ENCODE measurements around the gene SLC18A3. TPM values are rescaled to one million over a fixed set of nuclear protein-coding genes. Genes with fewer than 3 reads are reported as not detected.

Gene SLC18A3
- total and polyA plus RNA-seq, 5 experiments from 2014 or later, result not detected

DNA sequence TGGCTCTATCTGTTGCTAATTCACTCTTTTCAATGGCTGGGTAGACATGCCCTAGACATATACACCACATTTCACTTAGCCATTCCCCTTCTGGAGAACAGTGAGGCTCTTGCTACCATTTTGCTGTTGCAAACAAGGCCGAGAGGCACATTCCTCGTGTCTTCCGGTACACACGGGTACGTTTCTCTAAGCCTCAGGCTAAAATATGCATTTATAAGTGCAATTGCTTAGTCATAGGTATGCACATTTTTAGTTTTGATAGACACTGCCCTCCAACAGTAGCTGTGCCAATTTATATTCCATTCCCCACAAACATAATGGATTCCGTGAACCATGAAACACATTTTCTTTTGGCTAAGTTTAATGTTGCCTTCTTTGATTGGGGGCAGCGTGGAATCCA lies 16.9 kb downstream of the SLC18A3 start:
- no peak overlapping the region for H3K27ac Mint-ChIP-seq
- no peaks in the 10 kb centered on the region for H3K36me3 Mint-ChIP-seq
- no peak overlapping the region for H3K4me3 Mint-ChIP-seq
- POLR2A ChIA-PET, result no interaction called here
- H3K9me3 Mint-ChIP-seq, result peaks cover 0 to 3% (median 0%) of the 10 kb centered on the region in 9 donors
- peaks cover 0 to 17% (median 8%) of the 10 kb centered on the region in 5 donors for H3K27me3 Mint-ChIP-seq
- no peak for ATAC-seq
- peak in 1 of 10 donors; percentile 4 for DNase-seq
- peaks cover 0 to 2% (median 0%) of the 10 kb centered on the region in 4 donors for H3K4me1 Mint-ChIP-seq

DNA sequence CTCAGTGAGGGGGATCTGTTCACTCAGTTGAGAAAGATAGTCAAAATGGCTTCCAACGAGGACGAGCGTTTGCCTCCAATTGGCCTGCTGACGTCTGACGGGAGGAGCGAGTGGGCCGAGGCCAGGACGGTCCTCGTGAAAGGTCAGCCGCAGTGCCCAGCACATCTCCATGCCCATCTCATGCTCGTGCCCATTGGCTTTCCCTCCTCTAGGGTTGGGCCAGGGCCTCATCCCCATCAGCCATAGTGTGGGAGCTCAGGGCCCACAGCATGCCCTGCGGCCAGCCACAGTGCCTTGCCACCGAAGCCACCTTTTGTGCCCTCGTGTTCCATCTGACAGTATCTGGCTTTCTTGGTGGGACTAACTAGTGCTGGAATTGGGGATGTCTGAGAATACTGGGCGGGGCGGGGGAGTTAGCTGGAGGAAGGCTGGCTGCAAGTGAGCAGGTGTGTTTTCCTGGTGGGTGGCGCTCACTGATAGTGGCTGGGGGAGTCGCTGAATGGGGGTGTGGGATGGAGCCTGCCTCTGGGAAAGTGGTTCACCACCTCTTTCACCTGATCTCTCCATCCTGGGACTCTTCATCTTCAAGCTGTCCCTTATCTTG lies 17.6 kb downstream of the SLC18A3 start:
- H3K36me3 Mint-ChIP-seq, result no peaks in the 10 kb centered on the region
- H3K4me3 Mint-ChIP-seq, result no peak overlapping the region
- POLR2A ChIA-PET, result no interaction called here
- H3K9me3 Mint-ChIP-seq, result peaks cover 0 to 3% (median 0%) of the 10 kb centered on the region in 9 donors
- peaks cover 0 to 17% (median 8%) of the 10 kb centered on the region in 5 donors for H3K27me3 Mint-ChIP-seq
- DNase-seq (peak in 1 of 10 donors; percentile 59), ATAC-seq (no peak)
- peaks cover 0 to 2% (median 0%) of the 10 kb centered on the region in 4 donors for H3K4me1 Mint-ChIP-seq
- H3K27ac Mint-ChIP-seq, result no peak overlapping the region

DNA sequence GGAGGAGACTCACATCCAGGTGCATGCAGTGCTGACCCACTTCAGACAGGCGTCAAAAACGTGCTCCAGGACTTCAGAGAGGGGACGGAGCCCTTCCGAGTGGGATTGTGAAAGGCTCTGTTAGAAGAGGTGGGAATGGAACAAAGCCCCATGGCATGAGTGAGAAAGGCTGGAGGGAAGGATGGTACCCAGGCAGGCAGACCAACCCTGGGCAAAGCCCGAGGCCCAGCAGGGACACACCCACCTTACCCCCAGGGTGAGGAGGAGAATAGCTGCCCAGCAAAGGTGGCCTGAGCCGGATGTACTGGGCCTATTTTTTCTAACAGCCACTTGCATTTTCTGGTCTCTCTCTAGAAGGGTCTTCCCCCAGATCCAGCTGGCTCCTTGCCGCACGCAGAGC lies 18.5 kb downstream of the SLC18A3 start:
- no peak for ATAC-seq
- POLR2A ChIA-PET, result no interaction called here
- no peaks in the 10 kb centered on the region for H3K36me3 Mint-ChIP-seq
- H3K4me1 Mint-ChIP-seq, result peaks cover 0 to 2% (median 0%) of the 10 kb centered on the region in 4 donors
- no peak overlapping the region for H3K27ac Mint-ChIP-seq
- no peak for DNase-seq
- H3K27me3 Mint-ChIP-seq, result peaks cover 0 to 15% (median 5%) of the 10 kb centered on the region in 5 donors
- H3K9me3 Mint-ChIP-seq, result peaks cover 0 to 3% (median 0%) of the 10 kb centered on the region in 9 donors
- H3K4me3 Mint-ChIP-seq, result no peak overlapping the region

DNA sequence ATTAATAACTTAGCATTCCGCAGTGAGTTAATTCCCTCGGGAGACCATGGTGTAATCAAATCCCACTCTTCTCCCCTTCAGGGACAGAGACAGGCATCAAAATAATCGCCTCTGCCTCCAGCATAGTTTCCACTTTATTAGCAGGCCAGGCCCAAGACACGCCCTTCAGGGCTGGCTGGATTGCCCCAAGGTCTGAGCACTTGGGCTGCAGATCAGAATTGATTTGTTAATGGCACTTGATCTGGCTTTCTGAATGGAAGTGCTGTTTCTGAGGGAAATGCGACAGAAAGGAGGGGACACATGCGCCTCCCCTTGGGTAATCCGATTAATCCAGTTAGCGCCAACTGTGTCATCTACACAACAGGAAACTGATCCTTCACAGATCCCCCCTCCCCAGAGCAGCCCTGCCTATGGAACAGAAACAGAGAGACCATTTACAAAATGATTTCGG lies 19.3 kb downstream of the SLC18A3 start:
- Mint-ChIP-seq H3K27me3 (peaks cover 0 to 11% (median 0%) of the 10 kb centered on the region in 5 donors), H3K4me1 (peaks cover 0 to 2% (median 0%) of the 10 kb centered on the region in 4 donors), H3K9me3 (peaks cover 0 to 3% (median 0%) of the 10 kb centered on the region in 9 donors), H3K36me3 (no peaks in the 10 kb centered on the region), H3K27ac (no peak overlapping the region), H3K4me3 (no peak overlapping the region)
- POLR2A ChIA-PET, result no interaction called here
- no peak for ATAC-seq
- DNase-seq, result peak in 1 of 10 donors; percentile 43

DNA sequence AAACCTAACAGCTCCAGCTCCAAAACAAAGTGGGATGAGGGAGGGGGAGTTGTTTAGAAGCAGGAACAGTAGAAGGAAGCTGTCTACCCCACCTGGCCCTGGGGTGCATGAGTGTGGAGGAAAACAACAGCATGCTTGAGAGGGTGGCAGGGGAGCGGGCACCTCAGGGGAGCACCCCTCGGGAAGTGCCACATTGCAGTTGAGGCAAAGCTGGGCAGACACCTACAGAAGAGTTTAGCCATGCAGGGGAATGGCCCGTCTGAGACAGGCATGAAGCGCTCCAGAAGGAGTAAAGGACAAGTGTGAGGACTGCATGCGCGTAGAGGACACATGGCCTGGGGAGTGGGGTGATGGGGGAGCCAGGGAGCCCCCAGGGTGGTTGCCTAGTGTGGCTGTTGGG lies 21.9 kb downstream of the SLC18A3 start:
- POLR2A ChIA-PET, result no interaction called here

DNA sequence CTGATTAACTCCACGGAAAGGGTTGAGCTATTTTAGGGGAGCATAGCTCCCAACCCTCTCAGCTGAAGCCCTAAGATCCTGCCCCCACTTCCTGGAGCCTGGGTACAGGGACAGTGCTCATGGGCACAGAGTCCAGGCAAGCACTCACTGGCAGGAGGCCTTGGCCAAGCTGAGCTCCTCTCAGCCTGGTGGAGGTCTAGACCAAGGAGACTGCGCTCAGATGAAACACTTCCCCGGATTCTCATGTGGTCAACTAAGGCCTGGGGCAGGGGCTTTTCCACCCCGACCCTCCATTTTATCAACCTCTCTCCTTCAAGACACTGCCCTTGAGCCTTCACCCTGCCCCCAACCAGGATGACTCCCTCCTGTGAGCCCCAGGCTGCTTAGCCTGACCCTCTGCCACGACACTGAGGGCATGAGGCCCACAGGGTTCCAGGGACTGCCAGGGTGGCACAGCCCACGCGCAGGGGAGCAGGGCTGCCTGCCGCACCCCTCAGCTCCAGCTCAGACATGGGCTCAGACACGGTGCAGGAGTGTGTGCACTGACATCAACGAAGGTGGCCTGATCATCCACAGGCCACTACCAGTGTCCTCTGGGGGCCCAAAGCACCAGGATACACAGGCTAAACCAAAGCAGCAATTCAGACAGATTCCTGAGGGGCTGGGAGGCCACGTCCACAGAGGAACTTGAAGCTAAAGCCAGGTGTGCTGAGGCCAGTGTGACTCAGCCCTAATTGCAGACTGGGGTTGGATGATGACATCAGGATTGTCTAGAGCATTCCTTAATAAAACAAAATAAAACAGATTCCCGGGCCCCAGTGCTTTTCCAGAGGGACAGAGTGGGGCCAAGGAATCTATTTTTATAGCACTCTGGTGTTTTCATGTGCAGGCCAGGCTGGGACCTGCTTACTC lies 22.6 kb downstream of the SLC18A3 start:
- peak in 1 of 10 donors; percentile 9 for DNase-seq
- Mint-ChIP-seq H3K27ac (no peak overlapping the region), H3K9me3 (no peaks in the 10 kb centered on the region), H3K27me3 (peaks cover 0 to 6% (median 1%) of the 10 kb centered on the region in 5 donors), H3K36me3 (no peaks in the 10 kb centered on the region), H3K4me3 (no peak overlapping the region), H3K4me1 (no peaks in the 10 kb centered on the region)
- ATAC-seq, result no peak
- POLR2A ChIA-PET, result no interaction called here

More for the DNA sequence above, 21.9 kb downstream of the SLC18A3 start:
- ATAC-seq (no peak), DNase-seq (peak in 1 of 10 donors; percentile 43)
- Mint-ChIP-seq H3K27me3 (peaks cover 0 to 3% (median 0%) of the 10 kb centered on the region in 5 donors), H3K4me3 (no peak overlapping the region), H3K9me3 (no peaks in the 10 kb centered on the region), H3K36me3 (no peaks in the 10 kb centered on the region), H3K27ac (no peak overlapping the region), H3K4me1 (no peaks in the 10 kb centered on the region)

DNA sequence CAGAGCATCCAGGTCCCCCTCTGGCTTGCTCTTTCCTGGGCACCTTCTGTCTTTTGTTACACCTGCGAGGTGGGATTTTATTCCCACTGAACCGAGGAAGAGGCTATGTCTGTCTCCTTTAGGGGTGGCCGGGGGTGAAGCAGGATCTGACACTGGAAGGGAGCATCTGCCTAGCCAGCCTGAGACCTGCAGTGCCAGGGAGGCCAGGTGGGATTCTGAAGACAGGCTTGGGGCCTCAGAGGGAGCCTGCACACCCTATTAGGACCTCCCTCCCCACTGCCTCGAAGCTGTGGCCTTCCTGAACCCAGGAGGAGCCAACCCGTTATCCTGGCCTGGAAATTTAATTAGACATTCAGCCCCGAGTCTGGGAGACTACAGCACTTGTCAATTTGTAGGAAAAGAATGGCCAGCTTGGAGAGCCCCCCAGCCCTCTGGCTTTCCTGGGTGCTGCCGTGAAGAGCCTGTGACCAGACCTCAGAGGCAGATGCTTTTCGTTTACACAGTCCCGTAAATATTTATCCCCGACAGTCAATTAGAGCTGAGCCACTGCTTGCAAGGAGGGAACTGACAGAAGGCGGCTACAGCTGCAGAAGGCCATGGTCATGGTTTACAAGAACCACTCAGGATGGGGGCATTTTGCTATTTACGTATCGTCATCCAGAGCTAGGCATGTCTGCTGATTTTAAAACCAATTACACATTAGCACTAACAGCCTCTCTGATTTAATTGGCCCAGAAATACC lies 23.4 kb downstream of the SLC18A3 start:
- H3K4me3 Mint-ChIP-seq, result no peak overlapping the region
- ATAC-seq (no peak), DNase-seq (peak in 1 of 10 donors; percentile 21)
- H3K4me1 Mint-ChIP-seq, result no peaks in the 10 kb centered on the region
- no peak overlapping the region for H3K27ac Mint-ChIP-seq
- peaks cover 0 to 6% (median 2%) of the 10 kb centered on the region in 5 donors for H3K27me3 Mint-ChIP-seq
- no peaks in the 10 kb centered on the region for H3K36me3 Mint-ChIP-seq
- no peaks in the 10 kb centered on the region for H3K9me3 Mint-ChIP-seq
- POLR2A ChIA-PET, result no interaction called here

DNA sequence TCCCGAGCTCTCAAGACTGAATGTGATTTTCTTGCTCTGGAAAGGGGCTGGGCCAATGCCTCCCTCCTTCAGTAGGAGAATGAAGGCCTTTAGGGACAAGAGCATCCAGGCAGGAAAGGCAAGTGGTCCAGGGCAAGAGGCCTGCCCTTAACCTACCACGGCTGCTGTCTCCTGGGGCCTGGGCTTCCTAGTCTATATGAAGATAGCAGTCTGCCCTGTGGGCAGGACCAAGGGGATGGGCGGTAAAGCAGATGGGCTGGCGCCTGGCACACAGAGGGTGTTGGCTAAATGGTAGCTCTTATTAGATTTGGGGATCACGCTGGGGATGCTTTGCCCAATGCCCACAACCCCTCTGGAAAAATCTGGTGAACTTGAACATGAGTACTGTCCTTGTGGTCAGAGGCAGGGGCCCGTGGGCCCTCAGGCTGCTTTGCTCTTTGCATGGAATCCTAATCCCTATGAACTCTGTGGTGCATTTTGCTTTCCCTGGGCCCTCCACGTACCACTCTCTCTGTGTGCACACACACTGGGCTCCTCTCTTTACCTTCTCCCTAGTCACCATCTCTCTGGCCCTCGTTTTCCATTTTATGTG lies 24.1 kb downstream of the SLC18A3 start:
- no peaks in the 10 kb centered on the region for H3K9me3 Mint-ChIP-seq
- H3K4me1 Mint-ChIP-seq, result no peaks in the 10 kb centered on the region
- no peaks in the 10 kb centered on the region for H3K36me3 Mint-ChIP-seq
- no peak overlapping the region for H3K27ac Mint-ChIP-seq
- POLR2A ChIA-PET, result no interaction called here
- no peak overlapping the region for H3K4me3 Mint-ChIP-seq
- H3K27me3 Mint-ChIP-seq, result peaks cover 0 to 6% (median 2%) of the 10 kb centered on the region in 5 donors
- DNase-seq, result peak in 1 of 10 donors; percentile 26
- no peak for ATAC-seq

DNA sequence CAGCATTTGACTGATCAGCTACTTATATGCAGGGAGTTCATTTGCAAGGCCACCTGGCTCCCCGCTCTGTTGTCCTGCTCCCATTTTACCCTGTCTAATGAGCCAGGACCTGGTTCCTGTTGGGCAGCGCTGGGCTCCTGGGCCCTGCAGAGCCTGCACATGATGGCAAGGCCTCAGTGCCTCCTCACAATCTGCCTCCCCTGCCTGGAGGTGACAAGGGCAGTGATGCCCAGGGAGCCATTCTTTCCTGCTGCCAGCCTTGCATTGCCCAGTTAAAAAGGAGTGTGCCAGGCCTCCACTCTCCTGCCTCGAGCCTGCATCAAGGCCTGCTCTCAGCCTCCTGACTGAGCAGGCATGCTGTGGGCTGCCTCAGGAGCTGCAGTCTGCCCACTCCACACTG lies 32.2 kb downstream of the SLC18A3 start:
- H3K27me3 Mint-ChIP-seq, result peaks cover 15 to 67% (median 45%) of the 10 kb centered on the region in 5 donors
- DNase-seq, result no peak
- no peak overlapping the region for H3K27ac Mint-ChIP-seq
- ATAC-seq, result no peak
- POLR2A ChIA-PET, result no interaction called here
- H3K36me3 Mint-ChIP-seq, result no peaks in the 10 kb centered on the region
- no peaks in the 10 kb centered on the region for H3K4me1 Mint-ChIP-seq
- H3K9me3 Mint-ChIP-seq, result no peaks in the 10 kb centered on the region
- no peak overlapping the region for H3K4me3 Mint-ChIP-seq

DNA sequence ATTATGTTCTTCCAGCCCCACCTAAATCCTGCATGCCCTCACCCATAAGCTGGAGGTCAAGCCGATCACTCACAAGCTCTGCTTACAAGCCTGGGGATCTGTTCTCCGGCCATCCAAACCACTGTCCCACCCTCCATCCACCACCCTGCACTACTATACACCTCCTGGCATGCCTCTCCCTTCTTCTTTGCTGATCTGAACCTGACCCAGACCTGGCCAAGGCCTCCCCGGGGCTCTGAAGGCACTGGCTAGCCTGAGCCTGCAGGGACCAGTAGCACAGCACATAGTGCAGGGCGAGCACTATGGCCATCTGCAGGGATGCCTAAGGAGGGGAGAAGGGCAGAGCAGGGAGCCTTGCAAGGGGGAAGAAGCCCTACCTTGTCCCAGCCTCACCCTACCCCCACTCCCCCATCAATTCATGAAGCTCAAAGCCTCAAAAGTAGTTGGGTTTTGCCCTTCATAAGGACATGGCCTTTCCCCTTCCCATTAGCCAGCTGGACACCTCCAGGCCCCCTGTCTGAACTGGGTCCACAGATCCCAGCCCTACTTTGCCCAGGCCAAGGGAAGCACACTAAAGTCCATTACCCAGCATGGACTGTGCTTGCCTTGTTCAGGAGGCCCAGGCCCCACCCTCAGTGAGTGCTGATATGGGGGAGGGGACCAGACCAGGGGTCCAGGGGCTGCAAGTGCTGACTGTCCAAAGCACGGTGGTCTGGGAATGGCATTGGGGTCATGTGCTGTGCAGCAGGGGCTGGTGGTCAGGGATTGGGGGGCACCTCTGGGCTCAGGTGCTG lies 33.3 kb downstream of the SLC18A3 start:
- Mint-ChIP-seq H3K4me3 (no peak overlapping the region), H3K9me3 (no peaks in the 10 kb centered on the region), H3K4me1 (peaks cover 0 to 2% (median under 1%) of the 10 kb centered on the region in 4 donors), H3K27me3 (peaks cover 15 to 67% (median 45%) of the 10 kb centered on the region in 5 donors), H3K27ac (peak overlapping the region in 1 of 10 donors; percentile 45), H3K36me3 (no peaks in the 10 kb centered on the region)
- ATAC-seq, result no peak
- POLR2A ChIA-PET, result no interaction called here
- peak in 1 of 10 donors; percentile 28 for DNase-seq

DNA sequence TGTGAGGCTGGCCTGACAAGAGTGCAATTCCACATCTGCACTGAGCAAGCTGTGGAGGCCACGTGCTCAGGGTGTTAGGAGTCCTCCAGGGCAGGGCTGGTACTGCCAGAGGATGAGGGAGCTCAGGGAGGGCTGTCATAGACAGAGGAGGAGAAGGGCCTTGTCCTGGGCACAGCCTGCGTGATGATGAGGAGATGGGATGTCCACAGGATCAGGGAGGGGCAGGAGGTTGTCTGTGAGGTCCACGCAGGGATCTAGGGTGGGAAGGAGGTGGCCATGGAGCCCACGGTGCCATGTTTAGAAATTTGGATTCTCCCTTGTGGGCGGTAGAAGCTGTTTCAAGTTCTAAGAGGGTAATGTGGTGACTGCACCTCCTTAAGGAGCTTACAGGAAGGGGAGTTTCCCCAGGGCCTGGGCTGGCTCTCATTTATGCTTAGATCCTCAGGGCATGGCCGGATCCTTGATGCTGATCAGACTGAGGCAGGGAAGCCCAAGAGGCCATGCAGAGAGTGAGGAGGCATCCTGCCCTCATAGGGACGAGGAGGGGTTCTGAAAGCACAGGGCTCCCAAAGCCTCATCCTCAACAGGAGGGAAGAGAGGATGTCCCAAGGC lies 34.0 kb downstream of the SLC18A3 start:
- Mint-ChIP-seq H3K4me3 (no peak overlapping the region), H3K4me1 (peaks cover 0 to 4% (median 2%) of the 10 kb centered on the region in 4 donors), H3K27ac (no peak overlapping the region), H3K27me3 (peaks cover 17 to 67% (median 45%) of the 10 kb centered on the region in 5 donors), H3K36me3 (no peaks in the 10 kb centered on the region), H3K9me3 (no peaks in the 10 kb centered on the region)
- POLR2A ChIA-PET, result no interaction called here
- ATAC-seq (no peak), DNase-seq (no peak)

All from naive thymus-derived CD8-positive, alpha-beta T cell (primary cell).